ENCODE results near the gene PLEKHG1. TPM values are rescaled to one million over a fixed set of nuclear protein-coding genes. Genes with fewer than 3 reads are reported as not detected.

PLEKHG1 gene
- total RNA-seq, 1 experiment from 2014 or later, result 2.7 TPM

GRCh38 chr6:150566486-150566885, 33.2 kb upstream of the PLEKHG1 start (continued):
- TF ChIP-seq CTCF (IDR thresholded peaks at IDR 0.05), result no peak
- no peak for TF ChIP-seq MXD4 (CRISPR knock-in tag; IDR thresholded peaks at IDR 0.05; ENCODE audit: borderline replicate concordance)
- no peak for TF ChIP-seq MAX (CRISPR knock-in tag; IDR thresholded peaks at IDR 0.05)
- no peak for TF ChIP-seq ZBTB43 (CRISPR knock-in tag; IDR thresholded peaks at IDR 0.05)

GRCh38 chr6:150567380-150567779, 32.3 kb upstream of the PLEKHG1 start:
- no peaks in the 10 kb centered on the region for H3K4me1 Mint-ChIP-seq
- POLR2A ChIA-PET, result no interaction called here
- CTCF ChIA-PET, result no interaction called here
- peaks cover 4% of the 10 kb centered on the region; the same call in 1 of the 2 replicates for H3K9me3 Mint-ChIP-seq
- no peak for ATAC-seq
- H3K36me3 Mint-ChIP-seq, result no peaks in the 10 kb centered on the region
- H3K4me3 Mint-ChIP-seq, result no peak overlapping the region
- H3K27me3 Mint-ChIP-seq (ENCODE audit: low read depth), result no peaks in the 10 kb centered on the region
- H3K27ac Mint-ChIP-seq, result no peak overlapping the region
- DNase-seq (ENCODE audit: low spot score), result no peak
- TF ChIP-seq HMGXB4 (CRISPR knock-in tag; IDR thresholded peaks at IDR 0.05) (no peak), ZNF232 (CRISPR knock-in tag; IDR thresholded peaks at IDR 0.05) (no peak), ZNF512 (CRISPR knock-in tag; IDR thresholded peaks at IDR 0.05; ENCODE audit: borderline replicate concordance) (no peak), IRF1 (CRISPR knock-in tag; IDR thresholded peaks at IDR 0.05) (no peak), ATF2 (CRISPR knock-in tag; IDR thresholded peaks at IDR 0.05; ENCODE audit: borderline replicate concordance, low read depth) (no peak), MAX (CRISPR knock-in tag; IDR thresholded peaks at IDR 0.05) (no peak), PRDM15 (CRISPR knock-in tag; IDR thresholded peaks at IDR 0.05) (no peak), SMAD3 (CRISPR knock-in tag; IDR thresholded peaks at IDR 0.05; ENCODE audit: borderline replicate concordance) (no peak), MXD4 (CRISPR knock-in tag; IDR thresholded peaks at IDR 0.05; ENCODE audit: borderline replicate concordance) (no peak), FOXP4 (CRISPR knock-in tag; IDR thresholded peaks at IDR 0.05) (no peak), ATF3 (CRISPR knock-in tag; conservative IDR thresholded peaks at IDR 0.05) (no peak), NR2C2 (CRISPR knock-in tag; IDR thresholded peaks at IDR 0.05) (no peak), CREM (CRISPR knock-in tag; IDR thresholded peaks at IDR 0.05) (no peak)

Data from WTC11 (cell line).